HL-60 (cell line): ENCODE results near the gene CKAP5.

Experiments
- POLR2AphosphoS5 ChIP-seq: IDR thresholded peaks from 2 replicates; pipeline ENCODE4 v1.6.1; 2012; ENCODE audit warnings: low read depth
- TF ChIP-seq, protein P1 (sequence below): IDR thresholded peaks from one replicate; pipeline ENCODE4 v1.5.1; 2011; ENCODE audit warnings: low read length, control low read depth, inconsistent platforms; ENCODE audit not compliant: insufficient read depth
- TF ChIP-seq, protein P2 (sequence below): IDR thresholded peaks from 2 replicates; pipeline ENCODE4 v1.6.1; 2012; ENCODE audit warnings: low read depth; ENCODE audit not compliant: insufficient replicate concordance

DNA sequence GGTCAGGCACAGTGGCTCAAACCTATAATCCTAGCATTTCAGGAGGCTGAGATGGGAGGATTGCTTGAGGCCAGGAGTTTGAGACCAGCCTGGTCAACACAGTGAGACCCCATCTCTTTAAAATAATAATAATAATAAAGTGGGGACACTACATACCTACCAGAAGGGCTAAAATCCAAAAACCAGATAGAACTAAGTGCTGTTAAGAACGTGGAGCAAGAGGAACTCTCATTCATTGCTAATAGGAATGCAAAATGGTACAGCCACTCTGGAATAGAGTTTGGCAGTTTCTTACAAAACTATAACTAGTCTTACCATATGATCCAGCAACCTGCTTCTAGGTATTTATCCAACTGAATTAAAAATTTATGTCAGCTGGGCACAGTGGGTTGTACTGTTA, 9.6 kb downstream of the CKAP5 start:
- TF ChIP-seq, protein P1, sequence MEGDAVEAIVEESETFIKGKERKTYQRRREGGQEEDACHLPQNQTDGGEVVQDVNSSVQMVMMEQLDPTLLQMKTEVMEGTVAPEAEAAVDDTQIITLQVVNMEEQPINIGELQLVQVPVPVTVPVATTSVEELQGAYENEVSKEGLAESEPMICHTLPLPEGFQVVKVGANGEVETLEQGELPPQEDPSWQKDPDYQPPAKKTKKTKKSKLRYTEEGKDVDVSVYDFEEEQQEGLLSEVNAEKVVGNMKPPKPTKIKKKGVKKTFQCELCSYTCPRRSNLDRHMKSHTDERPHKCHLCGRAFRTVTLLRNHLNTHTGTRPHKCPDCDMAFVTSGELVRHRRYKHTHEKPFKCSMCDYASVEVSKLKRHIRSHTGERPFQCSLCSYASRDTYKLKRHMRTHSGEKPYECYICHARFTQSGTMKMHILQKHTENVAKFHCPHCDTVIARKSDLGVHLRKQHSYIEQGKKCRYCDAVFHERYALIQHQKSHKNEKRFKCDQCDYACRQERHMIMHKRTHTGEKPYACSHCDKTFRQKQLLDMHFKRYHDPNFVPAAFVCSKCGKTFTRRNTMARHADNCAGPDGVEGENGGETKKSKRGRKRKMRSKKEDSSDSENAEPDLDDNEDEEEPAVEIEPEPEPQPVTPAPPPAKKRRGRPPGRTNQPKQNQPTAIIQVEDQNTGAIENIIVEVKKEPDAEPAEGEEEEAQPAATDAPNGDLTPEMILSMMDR, result no peak
- TF ChIP-seq, protein P2, sequence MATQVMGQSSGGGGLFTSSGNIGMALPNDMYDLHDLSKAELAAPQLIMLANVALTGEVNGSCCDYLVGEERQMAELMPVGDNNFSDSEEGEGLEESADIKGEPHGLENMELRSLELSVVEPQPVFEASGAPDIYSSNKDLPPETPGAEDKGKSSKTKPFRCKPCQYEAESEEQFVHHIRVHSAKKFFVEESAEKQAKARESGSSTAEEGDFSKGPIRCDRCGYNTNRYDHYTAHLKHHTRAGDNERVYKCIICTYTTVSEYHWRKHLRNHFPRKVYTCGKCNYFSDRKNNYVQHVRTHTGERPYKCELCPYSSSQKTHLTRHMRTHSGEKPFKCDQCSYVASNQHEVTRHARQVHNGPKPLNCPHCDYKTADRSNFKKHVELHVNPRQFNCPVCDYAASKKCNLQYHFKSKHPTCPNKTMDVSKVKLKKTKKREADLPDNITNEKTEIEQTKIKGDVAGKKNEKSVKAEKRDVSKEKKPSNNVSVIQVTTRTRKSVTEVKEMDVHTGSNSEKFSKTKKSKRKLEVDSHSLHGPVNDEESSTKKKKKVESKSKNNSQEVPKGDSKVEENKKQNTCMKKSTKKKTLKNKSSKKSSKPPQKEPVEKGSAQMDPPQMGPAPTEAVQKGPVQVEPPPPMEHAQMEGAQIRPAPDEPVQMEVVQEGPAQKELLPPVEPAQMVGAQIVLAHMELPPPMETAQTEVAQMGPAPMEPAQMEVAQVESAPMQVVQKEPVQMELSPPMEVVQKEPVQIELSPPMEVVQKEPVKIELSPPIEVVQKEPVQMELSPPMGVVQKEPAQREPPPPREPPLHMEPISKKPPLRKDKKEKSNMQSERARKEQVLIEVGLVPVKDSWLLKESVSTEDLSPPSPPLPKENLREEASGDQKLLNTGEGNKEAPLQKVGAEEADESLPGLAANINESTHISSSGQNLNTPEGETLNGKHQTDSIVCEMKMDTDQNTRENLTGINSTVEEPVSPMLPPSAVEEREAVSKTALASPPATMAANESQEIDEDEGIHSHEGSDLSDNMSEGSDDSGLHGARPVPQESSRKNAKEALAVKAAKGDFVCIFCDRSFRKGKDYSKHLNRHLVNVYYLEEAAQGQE, result no peak
- TF ChIP-seq POLR2AphosphoS5, result no peak
